Measurements from ENCODE around the gene ADORA2B. TPM values are rescaled to one million over a fixed set of nuclear protein-coding genes. Genes with fewer than 3 reads are reported as not detected.
"Not testable (repeated sequence)": the region's sequence is repeated elsewhere in the genome, so short reads cannot be mapped to it uniquely, and the experiment has no call there.

The ADORA2B gene
- total and polyA plus RNA-seq, 2 experiments from 2014 or later, result 3.3 to 7.9 TPM

DNA sequence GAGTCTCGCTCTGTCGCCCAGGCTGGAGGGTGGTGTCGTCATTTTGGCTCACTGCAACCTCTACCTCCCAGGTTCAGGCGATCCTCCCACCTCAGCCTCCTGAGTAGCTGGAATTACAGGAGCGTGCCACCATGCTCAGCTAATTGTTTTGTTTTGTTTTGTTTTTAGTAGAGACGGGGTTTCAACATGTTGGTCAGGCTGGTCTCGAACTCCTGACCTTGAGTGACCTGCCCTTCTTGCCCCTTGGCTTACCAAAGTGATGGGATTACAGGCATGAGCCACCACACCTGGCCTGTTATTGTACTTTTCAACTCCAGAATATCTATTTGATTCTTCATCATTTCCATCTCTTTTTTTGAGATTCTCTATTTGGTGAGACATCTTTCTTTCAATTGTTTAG, 9.0 kb upstream of the ADORA2B start (continued):
- no peak for TF ChIP-seq REST (IDR thresholded peaks at IDR 0.05; ENCODE audit: unreplicated experiment)

GRCh38 chr17:15936481-15936880, 8.4 kb upstream of the ADORA2B start:
- not testable (repeated sequence) for H3K4me3 ChIP-seq; H3F3A ChIP-seq (replicated peaks; ENCODE audit: low read depth); ATAC-seq; H3K9me2 ChIP-seq (ENCODE audit: insufficient read depth); H2AFZ ChIP-seq; H3K79me2 ChIP-seq (replicated peaks; ENCODE audit: insufficient read depth); DNase-seq (ENCODE audit: low spot score); H3K4me1 Mint-ChIP-seq; H3K27me3 ChIP-seq (ENCODE audit: insufficient read depth); H3K4me3 Mint-ChIP-seq; H3K27me3 Mint-ChIP-seq (ENCODE audit: insufficient read depth, low read depth, poor library complexity); H4K20me1 ChIP-seq (replicated peaks; ENCODE audit: insufficient read depth); H3K27ac Mint-ChIP-seq; H3K36me3 ChIP-seq (ENCODE audit: insufficient read depth); H3K4me2 ChIP-seq; H3K4me1 ChIP-seq (ENCODE audit: insufficient read depth); H3K27ac ChIP-seq (ENCODE audit: low read depth); H3K9me3 Mint-ChIP-seq; H3K36me3 Mint-ChIP-seq (ENCODE audit: low read depth)

GRCh38 chr17:15941781-15942180, 3.1 kb upstream of the ADORA2B start:
- Mint-ChIP-seq H3K27ac (no peak overlapping the region), H3K36me3 (ENCODE audit: low read depth) (no peaks in the 10 kb centered on the region; the same call in 2 of the 3 replicates), H3K4me1 (peaks cover 11% of the 10 kb centered on the region), H3K27me3 (ENCODE audit: insufficient read depth, low read depth, poor library complexity) (peaks cover 34% of the 10 kb centered on the region), H3K4me3 (no peak overlapping the region), H3K9me3 (peaks cover 3% of the 10 kb centered on the region; the same call in 1 of the 3 replicates)
- ATAC-seq, result no peak
- Histone ChIP-seq H3K27me3 (ENCODE audit: insufficient read depth) (peaks cover 40% of the 10 kb centered on the region), H3K4me3 (no peak overlapping the region), H3K79me2 (replicated peaks; ENCODE audit: insufficient read depth) (no peaks in the 10 kb centered on the region), H3K9me2 (ENCODE audit: insufficient read depth) (no peaks in the 10 kb centered on the region), H4K20me1 (replicated peaks; ENCODE audit: insufficient read depth) (no peaks in the 10 kb centered on the region), H3K36me3 (ENCODE audit: insufficient read depth) (no peaks in the 10 kb centered on the region), H3F3A (replicated peaks; ENCODE audit: low read depth) (peaks cover 2% of the 10 kb centered on the region; the same call in 1 of the 2 replicates), H3K4me2 (no peak overlapping the region), H3K27ac (ENCODE audit: low read depth) (no peak overlapping the region), H3K4me1 (ENCODE audit: insufficient read depth) (peaks cover 6% of the 10 kb centered on the region; the same call in 1 of the 2 replicates), H2AFZ (0 out of 2 replicates have a peak overlapping the region, but pooled peaks have one; percentile 14)
- DNase-seq (ENCODE audit: low spot score), result no peak
- TF ChIP-seq STAT1 (IDR thresholded peaks at IDR 0.05; ENCODE audit: unreplicated experiment) (no peak), CTCF (conservative IDR thresholded peaks at IDR 0.05; ENCODE audit: low read depth in 2 of 2) (no peak), NANOG (IDR thresholded peaks at IDR 0.05; ENCODE audit: borderline replicate concordance) (no peak), JUNB (IDR thresholded peaks at IDR 0.05; ENCODE audit: unreplicated experiment) (no peak), POLR2AphosphoS5 (IDR thresholded peaks at IDR 0.05; ENCODE audit: low read depth) (no peak), ZNF114 (CRISPR knock-in tag; IDR thresholded peaks at IDR 0.05) (no peak)
- TF ChIP-seq, protein P1, sequence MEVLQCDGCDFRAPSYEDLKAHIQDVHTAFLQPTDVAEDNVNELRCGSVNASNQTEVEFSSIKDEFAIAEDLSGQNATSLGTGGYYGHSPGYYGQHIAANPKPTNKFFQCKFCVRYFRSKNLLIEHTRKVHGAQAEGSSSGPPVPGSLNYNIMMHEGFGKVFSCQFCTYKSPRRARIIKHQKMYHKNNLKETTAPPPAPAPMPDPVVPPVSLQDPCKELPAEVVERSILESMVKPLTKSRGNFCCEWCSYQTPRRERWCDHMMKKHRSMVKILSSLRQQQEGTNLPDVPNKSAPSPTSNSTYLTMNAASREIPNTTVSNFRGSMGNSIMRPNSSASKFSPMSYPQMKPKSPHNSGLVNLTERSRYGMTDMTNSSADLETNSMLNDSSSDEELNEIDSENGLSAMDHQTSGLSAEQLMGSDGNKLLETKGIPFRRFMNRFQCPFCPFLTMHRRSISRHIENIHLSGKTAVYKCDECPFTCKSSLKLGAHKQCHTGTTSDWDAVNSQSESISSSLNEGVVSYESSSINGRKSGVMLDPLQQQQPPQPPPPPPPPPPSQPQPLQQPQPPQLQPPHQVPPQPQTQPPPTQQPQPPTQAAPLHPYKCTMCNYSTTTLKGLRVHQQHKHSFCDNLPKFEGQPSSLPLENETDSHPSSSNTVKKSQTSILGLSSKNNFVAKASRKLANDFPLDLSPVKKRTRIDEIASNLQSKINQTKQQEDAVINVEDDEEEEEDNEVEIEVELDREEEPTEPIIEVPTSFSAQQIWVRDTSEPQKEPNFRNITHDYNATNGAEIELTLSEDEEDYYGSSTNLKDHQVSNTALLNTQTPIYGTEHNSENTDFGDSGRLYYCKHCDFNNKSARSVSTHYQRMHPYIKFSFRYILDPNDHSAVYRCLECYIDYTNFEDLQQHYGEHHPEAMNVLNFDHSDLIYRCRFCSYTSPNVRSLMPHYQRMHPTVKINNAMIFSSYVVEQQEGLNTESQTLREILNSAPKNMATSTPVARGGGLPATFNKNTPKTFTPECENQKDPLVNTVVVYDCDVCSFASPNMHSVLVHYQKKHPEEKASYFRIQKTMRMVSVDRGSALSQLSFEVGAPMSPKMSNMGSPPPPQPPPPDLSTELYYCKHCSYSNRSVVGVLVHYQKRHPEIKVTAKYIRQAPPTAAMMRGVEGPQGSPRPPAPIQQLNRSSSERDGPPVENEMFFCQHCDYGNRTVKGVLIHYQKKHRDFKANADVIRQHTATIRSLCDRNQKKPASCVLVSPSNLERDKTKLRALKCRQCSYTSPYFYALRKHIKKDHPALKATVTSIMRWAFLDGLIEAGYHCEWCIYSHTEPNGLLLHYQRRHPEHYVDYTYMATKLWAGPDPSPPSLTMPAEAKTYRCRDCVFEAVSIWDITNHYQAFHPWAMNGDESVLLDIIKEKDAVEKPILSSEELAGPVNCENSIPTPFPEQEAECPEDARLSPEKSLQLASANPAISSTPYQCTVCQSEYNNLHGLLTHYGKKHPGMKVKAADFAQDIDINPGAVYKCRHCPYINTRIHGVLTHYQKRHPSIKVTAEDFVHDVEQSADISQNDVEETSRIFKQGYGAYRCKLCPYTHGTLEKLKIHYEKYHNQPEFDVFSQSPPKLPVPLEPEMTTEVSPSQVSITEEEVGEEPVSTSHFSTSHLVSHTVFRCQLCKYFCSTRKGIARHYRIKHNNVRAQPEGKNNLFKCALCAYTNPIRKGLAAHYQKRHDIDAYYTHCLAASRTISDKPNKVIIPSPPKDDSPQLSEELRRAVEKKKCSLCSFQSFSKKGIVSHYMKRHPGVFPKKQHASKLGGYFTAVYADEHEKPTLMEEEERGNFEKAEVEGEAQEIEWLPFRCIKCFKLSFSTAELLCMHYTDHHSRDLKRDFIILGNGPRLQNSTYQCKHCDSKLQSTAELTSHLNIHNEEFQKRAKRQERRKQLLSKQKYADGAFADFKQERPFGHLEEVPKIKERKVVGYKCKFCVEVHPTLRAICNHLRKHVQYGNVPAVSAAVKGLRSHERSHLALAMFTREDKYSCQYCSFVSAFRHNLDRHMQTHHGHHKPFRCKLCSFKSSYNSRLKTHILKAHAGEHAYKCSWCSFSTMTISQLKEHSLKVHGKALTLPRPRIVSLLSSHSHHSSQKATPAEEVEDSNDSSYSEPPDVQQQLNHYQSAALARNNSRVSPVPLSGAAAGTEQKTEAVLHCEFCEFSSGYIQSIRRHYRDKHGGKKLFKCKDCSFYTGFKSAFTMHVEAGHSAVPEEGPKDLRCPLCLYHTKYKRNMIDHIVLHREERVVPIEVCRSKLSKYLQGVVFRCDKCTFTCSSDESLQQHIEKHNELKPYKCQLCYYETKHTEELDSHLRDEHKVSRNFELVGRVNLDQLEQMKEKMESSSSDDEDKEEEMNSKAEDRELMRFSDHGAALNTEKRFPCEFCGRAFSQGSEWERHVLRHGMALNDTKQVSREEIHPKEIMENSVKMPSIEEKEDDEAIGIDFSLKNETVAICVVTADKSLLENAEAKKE (CRISPR knock-in tag; IDR thresholded peaks at IDR 0.05), result no peak
